Measurements from ENCODE around the gene SLC12A1.

DNA sequence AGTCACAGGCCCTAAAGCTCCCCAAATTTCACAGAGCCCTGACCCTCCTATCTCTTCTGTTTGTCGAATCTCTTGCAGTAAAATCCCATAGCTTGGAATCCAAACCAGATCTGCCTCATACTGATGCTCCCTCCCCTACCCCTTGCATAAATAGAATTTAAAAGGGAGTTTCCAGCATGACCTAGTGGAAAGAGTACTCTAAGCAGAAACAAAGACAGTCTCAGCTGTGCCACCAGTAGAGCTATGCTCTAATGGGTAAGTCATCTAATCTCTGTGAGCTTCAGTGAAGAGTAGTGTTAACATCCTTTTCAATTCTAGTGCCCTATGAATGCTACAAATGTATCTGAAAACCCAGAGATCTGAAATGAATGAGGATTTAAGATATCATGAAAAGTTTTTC is 4.0 kb upstream of the SLC12A1 start:
- TF ChIP-seq, protein P1, sequence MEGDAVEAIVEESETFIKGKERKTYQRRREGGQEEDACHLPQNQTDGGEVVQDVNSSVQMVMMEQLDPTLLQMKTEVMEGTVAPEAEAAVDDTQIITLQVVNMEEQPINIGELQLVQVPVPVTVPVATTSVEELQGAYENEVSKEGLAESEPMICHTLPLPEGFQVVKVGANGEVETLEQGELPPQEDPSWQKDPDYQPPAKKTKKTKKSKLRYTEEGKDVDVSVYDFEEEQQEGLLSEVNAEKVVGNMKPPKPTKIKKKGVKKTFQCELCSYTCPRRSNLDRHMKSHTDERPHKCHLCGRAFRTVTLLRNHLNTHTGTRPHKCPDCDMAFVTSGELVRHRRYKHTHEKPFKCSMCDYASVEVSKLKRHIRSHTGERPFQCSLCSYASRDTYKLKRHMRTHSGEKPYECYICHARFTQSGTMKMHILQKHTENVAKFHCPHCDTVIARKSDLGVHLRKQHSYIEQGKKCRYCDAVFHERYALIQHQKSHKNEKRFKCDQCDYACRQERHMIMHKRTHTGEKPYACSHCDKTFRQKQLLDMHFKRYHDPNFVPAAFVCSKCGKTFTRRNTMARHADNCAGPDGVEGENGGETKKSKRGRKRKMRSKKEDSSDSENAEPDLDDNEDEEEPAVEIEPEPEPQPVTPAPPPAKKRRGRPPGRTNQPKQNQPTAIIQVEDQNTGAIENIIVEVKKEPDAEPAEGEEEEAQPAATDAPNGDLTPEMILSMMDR (conservative IDR thresholded peaks at IDR 0.05 in 1 of 2, IDR thresholded peaks at IDR 0.05 in 1 of 2; ENCODE audit: extremely low read depth in 1 of 2, insufficient read depth in 1 of 2, low read depth in 1 of 2, low read length in 2 of 2), result no peak
- TF ChIP-seq EZH2 (IDR thresholded peaks at IDR 0.05; ENCODE audit: borderline replicate concordance, low read length), result no peak

Data from mammary epithelial cell (primary cell).